Islet of Langerhans (tissue), 1 donor: ENCODE results near the gene SEMA5B.

Source experiments
- FAIRE-seq: peaks from one replicate; lab custom pipeline; 2011; peaks lifted over from hg19 to GRCh38; lab: Jason Lieb, UNC

The SEMA5B gene

DNA sequence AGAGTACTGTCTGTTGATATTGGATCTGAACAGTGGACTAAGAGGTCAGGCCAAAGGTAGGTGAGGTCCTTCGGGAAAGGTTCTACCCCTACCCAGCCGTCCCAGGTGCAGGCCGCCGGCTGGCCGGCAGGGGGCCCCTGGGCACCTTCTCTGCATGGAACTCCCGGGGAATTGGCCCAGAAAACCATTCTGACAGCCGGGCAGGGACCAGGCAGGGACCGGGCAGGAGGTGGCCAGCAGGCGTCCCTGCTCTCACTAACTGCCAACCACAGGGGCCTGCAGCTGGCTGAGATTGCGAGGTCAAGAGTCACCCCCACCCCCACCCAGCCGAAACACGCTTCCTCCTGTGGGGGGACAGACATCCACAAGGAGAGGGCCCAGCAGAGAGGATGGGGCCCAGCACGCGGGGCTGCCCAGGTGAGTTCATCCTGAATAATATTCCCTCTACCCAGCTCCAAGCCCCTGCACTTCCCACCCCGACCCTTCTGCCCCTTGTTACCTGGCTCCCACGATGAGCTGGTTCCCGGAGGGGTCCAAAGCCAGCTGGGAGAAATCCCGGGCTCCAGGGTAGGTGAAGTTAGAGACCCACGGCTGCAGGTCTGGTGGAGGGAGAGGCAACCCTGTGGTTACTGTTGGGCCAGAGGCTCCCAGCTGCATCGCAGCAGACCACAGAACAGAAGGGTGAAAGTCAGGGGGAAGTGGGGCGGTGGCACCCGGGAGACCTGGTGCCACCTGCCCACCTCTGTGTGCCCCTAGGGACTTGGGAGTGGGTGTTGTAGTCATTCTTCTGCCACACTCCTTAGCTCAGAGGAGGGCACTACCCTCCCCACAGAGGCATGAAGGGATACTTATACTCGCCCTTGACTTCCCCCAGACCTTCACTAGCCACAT, 84.4 kb downstream of the SEMA5B start:
- no peak for FAIRE-seq

DNA sequence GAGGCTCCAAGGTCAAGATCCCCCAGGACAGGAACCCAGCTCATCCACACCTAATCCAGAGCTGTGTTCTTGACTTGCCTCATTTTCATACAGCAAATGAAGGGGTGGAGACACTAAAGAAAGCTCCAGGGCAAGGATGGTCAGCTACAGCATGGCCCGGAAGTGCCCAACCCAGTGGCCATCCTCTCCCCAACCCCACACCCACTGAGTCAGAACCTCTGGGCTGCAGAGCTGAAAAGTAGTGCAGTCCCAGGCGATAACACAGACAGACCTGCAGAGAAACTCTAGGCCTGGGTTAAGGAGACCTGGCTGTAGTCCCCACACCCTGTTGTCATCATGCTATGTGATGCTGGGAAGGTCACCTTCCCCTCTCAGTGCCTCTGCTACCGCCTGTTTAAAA, 85.3 kb downstream of the SEMA5B start:
- FAIRE-seq = no peak

DNA sequence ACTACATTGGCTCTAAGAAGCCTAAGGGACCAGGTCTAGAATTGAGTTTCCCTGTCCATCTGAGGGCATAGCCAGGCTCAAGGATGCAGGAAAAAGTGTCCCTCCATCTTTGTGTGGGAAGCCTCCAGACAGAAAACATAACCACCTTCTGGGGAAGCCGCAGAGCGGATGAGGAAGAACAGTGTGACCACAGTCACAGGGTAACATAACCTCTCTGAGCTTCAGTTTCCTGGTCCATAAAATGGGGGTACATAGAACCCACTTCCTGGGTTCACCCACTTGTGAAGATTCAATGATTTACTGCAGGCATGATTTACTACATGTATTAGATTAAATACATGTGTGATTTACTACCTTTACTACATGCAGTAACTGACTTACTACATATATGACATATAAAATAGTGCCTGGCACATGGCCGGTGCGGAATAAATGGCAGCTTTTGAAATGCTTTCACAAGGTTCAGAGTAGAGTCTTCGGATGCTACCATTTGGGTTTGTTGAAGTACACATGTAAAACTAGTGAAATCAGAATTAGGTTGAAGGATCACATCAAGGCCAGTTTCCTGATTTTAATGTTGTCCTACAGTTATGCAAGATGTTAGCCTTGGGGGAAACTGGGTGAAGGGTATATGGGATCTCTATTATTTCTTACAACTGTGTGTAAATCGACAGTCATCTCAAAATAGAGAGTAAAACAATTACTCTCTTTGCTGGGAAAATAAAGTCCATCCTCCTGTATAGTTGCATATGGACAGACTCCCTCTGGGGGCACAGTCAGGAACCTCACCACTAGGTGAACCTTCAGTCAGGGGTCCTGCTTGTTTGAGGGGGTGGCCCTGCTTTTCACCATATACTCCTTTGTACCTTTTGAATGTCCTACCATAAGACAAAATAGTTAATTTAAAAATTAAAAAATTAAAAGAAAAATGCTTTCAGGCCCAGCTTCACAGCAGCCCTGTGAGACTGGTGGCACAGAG, 86.0 kb downstream of the SEMA5B start:
- no peak for FAIRE-seq

DNA sequence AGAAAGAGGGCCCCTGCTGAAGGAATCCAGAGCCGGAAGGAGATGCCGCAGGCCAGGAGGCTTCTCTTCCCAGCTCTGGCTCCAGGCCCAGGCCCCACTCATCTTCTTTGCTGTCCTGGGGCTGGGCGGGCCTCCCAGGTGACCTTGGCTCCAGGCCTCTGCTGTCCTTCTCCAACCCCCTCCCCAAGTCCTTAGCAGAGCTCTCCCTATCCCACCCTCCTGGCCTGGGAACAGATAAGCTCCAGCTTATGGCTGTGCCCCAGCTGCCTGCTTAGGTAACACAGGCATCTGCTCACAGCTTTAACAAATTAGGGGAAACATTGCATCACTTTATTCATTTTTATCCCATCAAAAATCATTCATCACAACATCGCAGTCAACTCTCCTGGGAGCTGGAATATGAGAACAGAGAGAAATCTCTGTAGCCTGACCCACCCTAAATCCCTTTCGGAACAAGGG, 86.9 kb downstream of the SEMA5B start:
- FAIRE-seq = no peak

DNA sequence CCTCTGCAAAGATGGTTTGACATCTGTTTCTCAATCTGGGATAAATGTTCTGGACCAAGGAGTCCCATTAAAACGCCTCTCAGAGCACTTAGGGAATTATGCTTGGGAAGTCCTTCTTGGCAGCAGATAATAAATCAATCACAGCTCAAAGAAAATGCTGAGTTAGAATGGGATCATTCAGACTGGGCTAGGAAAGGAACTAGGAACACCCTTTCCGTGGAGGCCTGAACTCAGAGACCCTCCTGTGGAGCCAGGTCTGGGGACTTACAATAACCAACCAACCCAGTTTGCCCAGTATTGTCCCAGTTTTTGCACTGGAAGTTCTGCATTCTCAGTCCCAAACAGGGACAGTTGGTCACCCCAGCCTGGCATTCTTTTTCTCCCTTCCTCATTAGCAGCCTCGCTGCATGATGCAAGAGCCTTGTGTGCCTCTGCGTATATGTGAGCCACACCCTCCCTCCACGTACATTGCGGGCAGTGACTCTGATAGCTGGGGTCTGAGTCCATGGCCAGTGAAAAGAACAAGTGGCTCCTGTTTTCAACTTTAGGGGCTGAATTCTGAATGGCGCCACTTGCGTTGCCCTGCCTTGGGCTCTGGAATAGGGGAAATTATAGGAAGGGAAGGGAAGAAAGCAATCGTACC, 88.7 kb downstream of the SEMA5B start:
- no peak for FAIRE-seq

DNA sequence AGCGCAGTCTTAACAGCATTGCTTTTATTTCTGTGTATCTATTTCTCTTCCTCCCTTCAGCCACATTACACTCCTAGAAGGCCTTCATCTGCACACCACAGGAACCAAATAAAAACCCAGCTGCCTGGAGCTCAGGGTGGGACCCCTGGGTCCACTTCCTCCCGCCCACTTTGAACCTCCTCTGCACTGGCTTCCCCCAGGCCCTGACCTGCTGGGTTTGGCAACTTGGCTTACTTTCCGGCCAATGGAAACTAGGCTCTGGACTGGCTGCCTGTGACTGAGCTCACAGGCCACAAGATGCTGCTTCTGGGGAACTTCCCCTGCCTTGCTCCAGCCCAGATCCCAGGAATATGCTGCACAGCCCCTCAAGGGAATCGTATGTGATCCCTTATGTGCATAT, 89.8 kb downstream of the SEMA5B start:
- no peak for FAIRE-seq

DNA sequence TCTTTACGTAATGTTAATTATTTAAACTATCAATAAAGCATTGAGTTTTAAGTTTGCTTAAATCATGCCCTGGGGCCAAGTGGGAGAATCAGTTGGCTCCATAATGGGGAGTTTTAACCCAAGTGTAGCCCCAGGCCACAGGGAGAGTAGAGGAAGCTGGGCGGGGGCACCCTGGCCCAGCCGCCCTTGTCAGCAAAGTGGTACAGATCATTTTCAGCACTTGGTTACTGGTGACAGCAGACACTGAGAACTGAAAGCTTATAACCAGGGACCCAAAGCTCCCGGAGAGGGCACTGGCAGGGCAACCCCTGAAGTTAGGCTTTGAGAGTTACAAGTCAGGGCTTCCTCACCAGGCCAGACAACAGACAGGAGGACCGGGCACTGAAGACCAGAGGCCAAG, 90.6 kb downstream of the SEMA5B start:
- FAIRE-seq = no peak

DNA sequence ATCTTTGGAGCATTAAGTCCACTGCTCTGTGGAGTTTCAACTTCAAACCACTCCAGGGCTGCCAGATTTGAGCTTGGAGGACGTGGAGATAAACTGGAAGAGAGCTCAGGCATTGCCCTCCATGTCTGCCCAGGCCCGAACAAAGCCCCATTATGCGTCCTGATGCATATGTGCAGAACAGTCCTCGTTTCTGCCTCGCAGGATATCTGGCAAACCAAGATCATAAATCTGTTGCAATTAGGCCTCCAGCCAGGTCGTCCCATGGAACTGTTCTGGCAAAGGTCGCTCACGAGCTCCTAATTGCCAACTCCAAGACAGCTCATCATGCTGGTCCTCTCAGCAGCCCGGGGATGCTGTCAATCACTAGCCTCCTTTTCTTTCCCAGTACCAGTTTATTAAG, 91.2 kb downstream of the SEMA5B start:
- no peak for FAIRE-seq

DNA sequence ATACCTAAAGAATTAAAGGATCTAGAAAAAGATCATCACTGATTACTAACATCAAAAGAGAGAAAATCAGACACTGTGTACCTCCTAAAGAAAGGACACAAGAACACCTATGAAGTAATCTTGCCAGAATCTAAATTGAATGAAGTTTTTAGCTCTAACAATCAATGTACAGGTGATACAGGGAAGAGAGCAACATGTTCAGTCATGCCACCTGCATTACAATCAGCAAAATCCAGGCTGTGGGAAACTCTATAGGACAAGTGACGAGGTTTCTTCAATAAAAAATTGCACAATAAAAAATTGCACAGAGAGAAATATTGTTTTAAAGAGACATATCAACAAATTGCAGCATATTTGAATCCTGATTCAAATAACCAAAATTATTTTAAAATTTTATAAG, 93.3 kb downstream of the SEMA5B start:
- FAIRE-seq = no peak

DNA sequence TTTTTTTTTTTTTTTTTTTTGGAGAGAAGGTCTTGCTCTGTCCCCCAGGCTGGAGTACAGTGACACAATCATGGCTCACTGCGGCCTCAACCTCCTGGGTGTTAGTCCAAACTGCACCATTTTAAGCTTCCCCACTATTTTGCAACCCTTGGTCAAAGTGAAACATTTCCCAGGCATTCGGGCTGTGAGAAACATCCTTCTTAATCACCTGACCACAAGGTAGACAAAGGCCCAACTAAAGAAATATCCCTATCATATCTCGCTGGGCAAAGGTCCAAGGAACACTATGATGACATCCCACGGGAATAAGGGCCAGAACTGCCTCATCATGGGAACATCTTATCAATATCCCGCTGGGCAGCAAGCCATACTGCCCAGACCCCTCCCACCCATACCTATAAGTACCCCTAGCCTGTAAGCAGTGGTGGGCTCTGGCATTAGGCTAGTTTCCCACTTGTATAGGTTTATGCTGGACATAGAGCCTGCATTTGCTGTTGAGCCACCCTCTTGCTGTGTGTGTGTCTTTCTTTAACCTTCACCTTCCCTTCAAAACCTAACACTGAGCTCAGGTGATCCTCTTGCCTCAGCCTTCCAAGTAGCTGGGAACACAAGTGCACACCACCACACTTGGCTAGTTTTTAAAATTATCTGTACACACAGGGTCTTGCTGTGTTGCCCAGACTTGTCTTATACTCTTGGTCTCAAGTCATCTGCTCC, 95.2 kb downstream of the SEMA5B start:
- no peak for FAIRE-seq

DNA sequence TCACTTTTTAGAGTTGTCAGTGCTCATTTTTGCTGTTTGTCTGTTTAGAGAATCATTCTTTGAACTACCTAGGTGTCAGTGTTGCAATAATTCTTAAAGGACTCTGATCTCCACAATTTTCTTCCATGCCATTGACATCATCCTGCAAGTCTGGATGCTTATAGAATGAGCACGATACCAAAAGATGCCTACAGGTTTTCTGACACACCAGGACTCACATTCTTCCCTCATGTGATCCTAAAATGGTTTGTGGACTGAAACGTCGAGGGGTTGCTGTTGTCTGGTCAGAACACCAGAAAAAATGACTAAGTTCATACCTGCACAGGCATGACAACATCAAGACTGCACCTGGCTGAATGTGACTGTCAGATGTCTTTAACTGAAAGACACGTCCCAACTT, 95.9 kb downstream of the SEMA5B start:
- FAIRE-seq = no peak

DNA sequence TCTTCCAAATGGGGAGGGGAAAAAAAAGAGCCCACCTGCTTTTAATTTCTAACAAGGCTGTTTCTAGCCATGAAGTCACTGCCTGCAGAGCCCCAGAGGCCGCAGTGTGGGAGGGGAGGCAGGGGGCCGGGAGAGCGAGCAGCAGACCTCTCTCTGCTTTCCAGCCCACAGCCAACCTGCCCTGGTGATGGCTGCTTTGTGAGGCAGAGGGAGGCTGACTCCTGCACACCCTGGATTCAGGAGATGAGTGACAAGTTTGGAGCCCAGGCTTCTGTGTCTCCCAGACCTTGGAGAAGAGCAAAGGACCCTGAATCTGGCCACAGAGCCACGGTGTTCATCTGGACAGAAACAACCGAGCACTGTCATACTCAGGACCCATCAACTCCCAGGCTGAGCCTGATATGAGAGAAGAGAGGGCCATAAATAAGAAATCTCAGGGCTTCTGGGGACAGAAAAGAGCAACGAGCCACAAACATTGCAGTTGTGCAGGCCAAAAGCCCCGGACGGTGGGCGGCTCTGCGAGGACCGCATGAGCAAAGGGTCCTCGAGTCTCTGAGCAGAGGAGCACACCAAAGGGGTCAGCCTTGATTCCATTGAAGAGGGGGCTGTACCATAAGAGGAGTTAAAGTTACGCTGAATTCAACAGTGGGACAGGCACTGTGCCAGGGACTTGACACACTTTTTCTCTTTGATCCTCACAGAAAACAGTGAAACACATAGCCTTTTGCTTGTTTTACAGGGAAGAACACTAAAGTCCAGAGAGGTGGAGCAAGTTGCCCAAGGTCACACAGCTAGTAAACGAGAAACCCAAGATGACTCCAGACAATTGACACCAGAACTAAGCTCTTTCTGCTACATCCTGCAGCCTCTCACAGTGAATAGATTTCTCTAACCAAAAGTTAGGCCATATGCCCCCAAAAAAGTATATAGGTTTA, 97.2 kb downstream of the SEMA5B start:
- no peak for FAIRE-seq

DNA sequence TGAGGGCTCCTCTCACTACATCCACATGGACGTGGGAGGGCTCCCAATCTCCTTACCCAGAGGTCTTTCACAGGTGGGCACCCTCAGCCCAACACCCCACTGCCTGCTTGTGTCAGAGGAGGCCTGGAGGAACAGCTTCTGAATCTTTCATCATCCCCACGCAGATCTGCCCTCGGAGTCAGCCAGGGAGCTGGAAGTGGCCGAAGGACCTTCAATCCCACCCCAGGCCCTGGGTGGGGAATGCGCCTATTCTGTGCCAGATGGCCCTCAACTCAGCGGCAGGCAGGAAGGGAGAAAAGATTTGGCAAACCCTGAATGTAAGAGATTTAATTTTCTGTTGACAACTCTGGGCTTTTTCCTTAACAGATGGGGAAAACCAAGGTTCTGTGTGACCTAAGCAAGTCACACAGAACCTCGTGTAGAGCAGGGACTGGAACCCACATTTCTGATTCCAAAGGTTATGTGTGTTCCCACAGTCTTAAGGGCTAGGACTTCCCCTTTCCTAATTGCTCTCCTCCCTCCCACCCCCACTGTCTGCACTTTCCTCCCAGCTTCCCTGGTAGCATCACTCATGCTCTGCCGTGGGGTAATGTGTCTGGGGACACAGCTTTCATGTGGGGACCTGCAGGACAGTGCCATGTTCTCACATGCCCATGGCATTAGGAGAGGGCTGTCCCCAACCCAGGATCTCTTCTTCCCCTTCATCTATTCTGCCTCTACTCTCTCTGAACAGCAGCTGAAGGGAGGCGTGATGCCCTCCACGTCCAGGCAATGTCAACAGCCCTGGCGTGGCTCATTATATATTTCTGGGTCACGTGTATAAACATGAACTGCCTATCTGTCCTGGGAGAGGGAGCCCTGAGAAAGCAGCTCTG, 98.1 kb downstream of the SEMA5B start:
- no peak for FAIRE-seq

DNA sequence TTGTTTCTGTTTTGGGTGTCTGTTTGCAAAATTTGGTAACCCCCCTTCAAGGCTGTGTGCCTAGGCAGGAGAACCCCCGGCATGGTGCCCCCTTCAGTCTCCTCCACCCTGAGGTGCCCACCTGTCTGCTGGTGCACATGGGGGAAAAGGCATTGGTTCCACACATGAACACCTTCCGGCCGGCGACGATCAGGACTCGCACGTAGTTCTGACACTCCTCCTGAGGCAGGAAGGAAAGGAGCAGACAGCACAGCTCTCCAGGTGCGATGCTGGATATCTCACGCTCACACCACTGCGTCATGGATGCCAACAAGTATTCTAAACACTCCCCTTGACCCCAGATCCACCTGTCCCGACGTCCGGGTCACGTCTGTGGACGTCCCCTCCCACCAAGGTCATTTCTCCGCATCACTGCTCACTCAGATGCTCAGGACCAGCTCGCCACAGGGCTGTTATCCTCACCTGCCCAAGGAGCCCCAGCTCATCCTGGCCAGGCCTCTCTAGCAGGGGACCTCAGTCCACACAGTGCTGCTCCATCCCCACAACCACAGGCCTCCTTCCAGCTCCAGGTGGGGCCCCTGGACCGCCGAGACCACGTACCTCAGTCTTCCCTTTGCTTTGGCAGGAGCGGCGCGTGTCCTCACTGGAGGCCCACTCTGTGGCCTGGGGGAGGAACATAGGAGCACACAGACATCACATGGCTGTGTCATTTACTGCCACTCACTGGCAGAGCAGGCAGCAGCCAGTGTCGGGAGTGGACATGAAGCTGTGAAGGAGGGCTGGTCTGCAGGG, 99.0 kb downstream of the SEMA5B start:
- FAIRE-seq = no peak

DNA sequence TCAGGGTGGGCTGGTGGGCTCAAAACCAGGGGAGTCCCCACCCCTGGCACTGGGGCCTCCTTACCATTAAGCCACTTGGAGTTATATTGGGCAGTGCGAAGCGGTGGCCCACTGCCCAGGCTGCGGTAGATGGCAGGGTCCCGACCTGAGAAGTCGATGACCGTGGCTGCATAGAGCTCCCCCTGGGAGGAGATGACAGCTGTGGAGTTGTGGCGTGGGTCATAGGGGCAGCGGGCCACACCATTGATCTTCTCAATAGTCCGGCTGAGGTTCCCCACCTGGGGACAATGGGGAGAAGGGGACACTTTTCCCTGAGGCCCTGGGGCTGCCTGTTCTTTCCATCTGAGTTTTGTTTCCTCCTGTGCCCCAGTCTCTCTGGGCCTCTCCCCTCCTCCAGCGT, 99.8 kb downstream of the SEMA5B start:
- FAIRE-seq = no peak

DNA sequence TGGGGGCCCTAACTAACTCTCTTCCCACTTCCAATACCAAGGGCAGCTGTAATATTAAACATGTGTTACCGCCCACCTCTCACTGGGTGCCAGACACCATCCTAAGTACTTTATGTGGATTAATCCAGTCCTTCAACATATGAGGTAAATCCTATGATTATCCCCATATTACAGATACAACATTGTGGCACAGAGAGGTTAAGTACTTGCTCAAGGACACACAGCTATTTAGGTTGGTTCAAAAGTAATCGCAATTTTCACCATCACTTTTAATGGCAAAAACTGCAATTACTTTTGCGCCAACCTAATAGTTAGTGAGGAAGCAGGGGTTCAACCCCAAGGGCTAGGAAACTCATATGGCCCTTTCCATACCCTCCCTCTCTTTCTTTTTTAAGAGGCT, 100.8 kb downstream of the SEMA5B start:
- no peak for FAIRE-seq

DNA sequence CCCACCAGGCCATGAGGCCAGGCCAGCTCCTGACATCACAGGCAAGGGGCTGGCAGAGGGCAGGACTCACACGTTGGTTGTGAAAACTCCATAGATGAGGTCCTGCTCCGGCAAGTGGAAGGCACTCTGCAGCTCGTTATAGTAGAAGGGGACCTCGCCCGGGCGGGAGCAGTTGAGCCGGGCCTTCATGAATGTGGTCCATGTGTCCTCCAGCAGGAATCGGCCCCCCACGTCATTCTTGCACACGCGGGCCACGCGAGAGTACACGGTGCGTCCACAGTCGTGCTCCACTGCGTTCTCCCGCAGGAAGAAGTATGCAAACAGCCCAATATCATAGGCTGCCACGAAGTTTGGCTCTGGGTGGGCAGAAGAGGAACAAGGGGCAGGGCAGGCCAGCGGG, 101.2 kb downstream of the SEMA5B start:
- FAIRE-seq = no peak

DNA sequence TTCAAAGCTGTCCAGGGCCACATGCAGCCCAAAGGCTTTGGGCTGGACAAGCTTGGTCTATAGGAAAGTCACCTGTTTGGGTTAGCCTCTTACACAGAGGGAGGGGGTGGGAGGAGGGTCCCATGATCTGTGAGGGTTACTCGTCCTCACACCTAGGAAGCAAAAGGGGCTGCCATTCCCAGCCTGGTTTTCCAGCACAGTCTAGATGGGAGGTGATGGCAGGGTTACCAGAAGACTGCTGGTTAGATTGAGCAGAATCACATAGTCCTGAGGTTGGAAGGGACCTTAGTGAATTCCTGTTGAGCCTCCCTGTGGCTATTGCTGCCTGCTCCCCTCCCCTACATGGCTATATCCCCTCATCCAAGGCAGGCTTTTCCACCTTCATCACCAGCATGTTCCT, 101.8 kb downstream of the SEMA5B start:
- no peak for FAIRE-seq

DNA sequence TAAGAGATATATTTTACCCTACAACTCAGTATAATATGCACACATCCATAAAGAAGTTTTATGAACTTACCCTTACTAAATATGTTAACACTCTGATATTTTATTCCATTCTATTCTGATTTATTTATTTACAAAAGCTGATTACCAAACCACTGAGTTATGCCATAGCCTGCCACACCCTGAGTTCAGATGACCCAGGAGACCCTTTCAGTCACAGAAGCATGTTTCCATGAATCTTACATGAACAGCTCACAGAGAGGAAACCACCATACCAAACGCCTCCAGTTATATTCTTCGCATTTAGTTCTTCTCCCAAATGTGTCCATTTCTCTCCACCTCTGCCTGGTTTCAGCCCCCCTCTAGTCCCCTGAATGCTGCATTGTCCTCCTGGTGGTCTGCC, 103.5 kb downstream of the SEMA5B start:
- FAIRE-seq = no peak
